Liver (tissue), 9 donors: ENCODE measurements around the gene ZNF627. TPM values are rescaled to one million over a fixed set of nuclear protein-coding genes. Genes with fewer than 3 reads are reported as not detected.

Experiments
- DNase-seq: peaks from one replicate; pipeline ENCODE4 v3.0.0-alpha.2; 2017; ENCODE audit warnings: low spot score
- H3K27ac ChIP-seq, 2 donors: one replicate each; pipeline ENCODE4 v1.7.0; 2013; ENCODE audit warnings: inconsistent platforms in 2 of 2, low read length in 2 of 2, control low read depth in 1 of 2, low read depth in 1 of 2, mild to moderate bottlenecking in 1 of 2
- H3K27me3 ChIP-seq, 4 donors: one replicate each; pipeline versions ENCODE4 v1.6.1 to v1.7.0; 2013; ENCODE audit warnings: low read length in 3 of 4, inconsistent platforms in 1 of 4, mild to moderate bottlenecking in 1 of 4, moderate library complexity in 1 of 4; ENCODE audit not compliant: control insufficient read depth in 4 of 4, insufficient read depth in 4 of 4
- H3K36me3 ChIP-seq, 4 donors: one replicate each; pipeline versions ENCODE4 v1.6.1 to v1.7.0; 2013; ENCODE audit warnings: low read length in 3 of 4, mild to moderate bottlenecking in 3 of 4, low read depth in 1 of 4, moderate library complexity in 1 of 4; ENCODE audit not compliant: control insufficient read depth in 4 of 4, insufficient read depth in 3 of 4
- H3K4me1 ChIP-seq, 4 donors: one replicate each; pipeline versions ENCODE4 v1.6.1 to v1.7.0; 2013; ENCODE audit warnings: low read length in 3 of 4, mild to moderate bottlenecking in 3 of 4, moderate library complexity in 1 of 4; ENCODE audit not compliant: control insufficient read depth in 4 of 4, insufficient read depth in 4 of 4
- H3K4me3 ChIP-seq, 3 donors: one replicate each; pipeline versions ENCODE4 v1.6.1 to v1.7.0; 2013; ENCODE audit warnings: low read length in 3 of 3, control low read depth in 1 of 3, low read depth in 1 of 3, mild to moderate bottlenecking in 1 of 3
- H3K9ac ChIP-seq, 2 donors: one replicate each; pipeline ENCODE4 v1.7.0; 2013; ENCODE audit warnings: low read length in 2 of 2, mild to moderate bottlenecking in 2 of 2, moderate library complexity in 2 of 2, control low read depth in 1 of 2, low read depth in 1 of 2
- H3K9me3 ChIP-seq, 4 donors: one replicate each; pipeline versions ENCODE4 v1.6.1 to v1.7.0; 2013; ENCODE audit warnings: low read length in 3 of 4; ENCODE audit not compliant: control insufficient read depth in 4 of 4
- ATF3 ChIP-seq: IDR thresholded peaks from 2 replicates; pipeline ENCODE4 v1.6.1; 2016; ENCODE audit warnings: antibody characterized with exemption
- CTCF ChIP-seq: fragments of 150-350 bp; IDR thresholded peaks from 2 replicates; pipeline ENCODE4 v1.5.1; 2017; ENCODE audit warnings: improper control_type of control experiment, low read depth, low read length; ENCODE audit not compliant: missing input control
- FOXA1 ChIP-seq: IDR thresholded peaks from 2 replicates; pipeline ENCODE4 v1.6.1; 2016; ENCODE audit warnings: antibody characterized with exemption
- FOXA2 ChIP-seq: IDR thresholded peaks from 2 replicates; pipeline ENCODE4 v1.6.1; 2016; ENCODE audit warnings: antibody characterized with exemption
- GABPA ChIP-seq, 2 donors: IDR thresholded peaks in 1 of 2; conservative IDR thresholded peaks in 1 of 2; 2 replicates each; pipeline ENCODE4 v1.6.1; 2016; ENCODE audit warnings: antibody characterized with exemption in 2 of 2, mild to moderate bottlenecking in 1 of 2, moderate library complexity in 1 of 2
- HNF4A ChIP-seq, 2 donors: conservative IDR thresholded peaks; 2 replicates each; pipeline ENCODE4 v1.6.1; 2016; ENCODE audit warnings: antibody characterized with exemption in 2 of 2, mild to moderate bottlenecking in 2 of 2
- HNF4G ChIP-seq: IDR thresholded peaks from 2 replicates; pipeline ENCODE4 v1.6.1; 2016; ENCODE audit warnings: antibody characterized with exemption
- JUND ChIP-seq, 2 donors: IDR thresholded peaks; 2 replicates each; pipeline ENCODE4 v1.6.1; 2016; ENCODE audit warnings: antibody characterized with exemption in 2 of 2
- NR2F2 ChIP-seq: IDR thresholded peaks from 2 replicates; pipeline ENCODE4 v1.6.1; 2016; ENCODE audit warnings: antibody characterized with exemption
- REST ChIP-seq: IDR thresholded peaks from 2 replicates; pipeline ENCODE4 v1.6.1; 2016; ENCODE audit warnings: antibody characterized with exemption, mild to moderate bottlenecking
- RXRA ChIP-seq, 2 donors: IDR thresholded peaks; 2 replicates each; pipeline ENCODE4 v1.6.1; 2017 to 2018; ENCODE audit warnings: antibody characterized with exemption in 2 of 2, mild to moderate bottlenecking in 1 of 2
- SP1 ChIP-seq: IDR thresholded peaks from 2 replicates; pipeline ENCODE4 v1.6.1; 2018; ENCODE audit warnings: antibody characterized with exemption, mild to moderate bottlenecking
- TAF1 ChIP-seq: conservative IDR thresholded peaks from 2 replicates; pipeline ENCODE4 v1.6.1; 2016; ENCODE audit warnings: antibody characterized with exemption, mild to moderate bottlenecking
- YY1 ChIP-seq: IDR thresholded peaks from 2 replicates; pipeline ENCODE4 v1.6.1; 2016; ENCODE audit warnings: antibody characterized with exemption, mild to moderate bottlenecking
- ZBTB33 ChIP-seq: IDR thresholded peaks from 2 replicates; pipeline ENCODE4 v1.6.1; 2016; ENCODE audit warnings: antibody characterized with exemption
- WGBS: extraction: QIAGEN DNeasy Blood & Tissue Kit; methylation state at CpG from one replicate; pipeline ENCODE4 v1.1.7; 2013; 5-methylcytosine and 5-hydroxymethylcytosine counted together
- polyA plus RNA-seq, 2 donors: library from polyadenylated mRNA; stranded (reverse) in 1 of 2; unstranded in 1 of 2; fragments of 200-250 nt in 1 of 2; fragments of >200 nt in 1 of 2; fragmentation: Nextera tagmentation in 1 of 2; extraction: Ambion mirVana in 1 of 2; gene quantifications; one replicate each; pipeline versions ENCODE4 v1.2.1 to v1.2.3, GENCODE V29; 2013 to 2015
- total RNA-seq, 2 donors: library from RNA; depleted of rRNA; stranded (reverse); fragments of >200 nt; gene quantifications; one replicate each; pipeline ENCODE4 v1.2.3, GENCODE V29; 2014
- donor health status: healthy.
- donor health status: healthy.
- donor health status: healthy.
- donor health status: healthy.
- donor health status: healthy.

ZNF627 gene
- total and polyA plus RNA-seq, 4 donors = 3.2 to 9.6 (median 5.4) TPM

- Histone ChIP-seq H3K4me1 (no peaks in the 10 kb centered on the region), H3K27ac (no peak overlapping the region), H3K36me3 (peaks cover 0 to 12% (median 8%) of the 10 kb centered on the region in 4 donors), H3K27me3 (no peaks in the 10 kb centered on the region), H3K4me3 (no peak overlapping the region), H3K9me3 (peaks cover 6 to 15% (median 9%) of the 10 kb centered on the region in 4 donors), H3K9ac (no peak overlapping the region)
- DNase-seq = no peak
- no peak for TF ChIP-seq RXRA (IDR thresholded peaks at IDR 0.05)
- no peak for TF ChIP-seq TAF1
- TF ChIP-seq FOXA1 = no peak
- TF ChIP-seq CTCF = no peak
- no peak for TF ChIP-seq JUND (IDR thresholded peaks at IDR 0.05)
- no peak for TF ChIP-seq HNF4G
- TF ChIP-seq HNF4A (conservative IDR thresholded peaks at IDR 0.05) = no peak
- TF ChIP-seq GABPA (IDR thresholded peaks at IDR 0.05 in 1 of 2, conservative IDR thresholded peaks at IDR 0.05 in 1 of 2) = no peak
- no peak for TF ChIP-seq ZBTB33
- no peak for TF ChIP-seq ATF3
- TF ChIP-seq YY1 = no peak
- TF ChIP-seq SP1 = no peak
- TF ChIP-seq FOXA2 = no peak
- TF ChIP-seq REST = no peak
- no peak for TF ChIP-seq NR2F2
- WGBS = 67% methylated on average over 3 of the region's 3 CpGs
Measured at GRCh38 chr19:11657307-11657706, 60.0 kb downstream of the ZNF627 start.

- Histone ChIP-seq H3K36me3 (peaks cover 0 to 4% (median 2%) of the 10 kb centered on the region in 4 donors), H3K9ac (no peak overlapping the region), H3K27ac (no peak overlapping the region), H3K4me1 (no peaks in the 10 kb centered on the region), H3K27me3 (no peaks in the 10 kb centered on the region), H3K9me3 (no peaks in the 10 kb centered on the region), H3K4me3 (no peak overlapping the region)
- DNase-seq = no peak
- 76% methylated on average over 7 of the region's 7 CpGs for WGBS
- TF ChIP-seq HNF4G = no peak
- TF ChIP-seq REST = no peak
- TF ChIP-seq FOXA1 = no peak
- TF ChIP-seq GABPA (IDR thresholded peaks at IDR 0.05 in 1 of 2, conservative IDR thresholded peaks at IDR 0.05 in 1 of 2) = no peak
- TF ChIP-seq RXRA (IDR thresholded peaks at IDR 0.05) = no peak
- TF ChIP-seq NR2F2 = no peak
- no peak for TF ChIP-seq JUND (IDR thresholded peaks at IDR 0.05)
- TF ChIP-seq TAF1 = no peak
- TF ChIP-seq CTCF = no peak
- TF ChIP-seq YY1 = no peak
- no peak for TF ChIP-seq ZBTB33
Measured at GRCh38 chr19:11658970-11659369, 61.7 kb downstream of the ZNF627 start.
